ENCODE data around the gene CYP3A5. TPM values are rescaled to one million over a fixed set of nuclear protein-coding genes. Genes with fewer than 3 reads are reported as not detected.

CYP3A5 gene
- total RNA-seq, 1 donor from 2014 or later, result 0.69 TPM

DNA sequence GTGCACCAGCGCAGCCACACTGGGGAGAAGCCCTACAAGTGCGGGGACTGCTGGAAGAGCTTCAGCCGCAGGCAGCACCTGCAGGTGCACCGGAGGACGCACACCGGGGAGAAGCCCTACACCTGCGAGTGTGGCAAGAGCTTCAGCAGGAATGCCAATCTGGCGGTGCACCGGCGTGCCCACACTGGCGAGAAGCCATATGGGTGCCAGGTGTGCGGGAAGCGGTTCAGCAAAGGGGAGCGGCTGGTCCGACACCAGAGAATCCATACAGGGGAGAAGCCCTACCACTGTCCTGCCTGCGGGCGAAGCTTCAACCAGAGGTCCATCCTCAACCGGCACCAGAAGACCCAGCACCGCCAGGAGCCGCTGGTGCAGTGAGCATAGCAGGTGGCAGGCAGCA, 50.2 kb downstream of the CYP3A5 start:
- TF ChIP-seq, protein P1, sequence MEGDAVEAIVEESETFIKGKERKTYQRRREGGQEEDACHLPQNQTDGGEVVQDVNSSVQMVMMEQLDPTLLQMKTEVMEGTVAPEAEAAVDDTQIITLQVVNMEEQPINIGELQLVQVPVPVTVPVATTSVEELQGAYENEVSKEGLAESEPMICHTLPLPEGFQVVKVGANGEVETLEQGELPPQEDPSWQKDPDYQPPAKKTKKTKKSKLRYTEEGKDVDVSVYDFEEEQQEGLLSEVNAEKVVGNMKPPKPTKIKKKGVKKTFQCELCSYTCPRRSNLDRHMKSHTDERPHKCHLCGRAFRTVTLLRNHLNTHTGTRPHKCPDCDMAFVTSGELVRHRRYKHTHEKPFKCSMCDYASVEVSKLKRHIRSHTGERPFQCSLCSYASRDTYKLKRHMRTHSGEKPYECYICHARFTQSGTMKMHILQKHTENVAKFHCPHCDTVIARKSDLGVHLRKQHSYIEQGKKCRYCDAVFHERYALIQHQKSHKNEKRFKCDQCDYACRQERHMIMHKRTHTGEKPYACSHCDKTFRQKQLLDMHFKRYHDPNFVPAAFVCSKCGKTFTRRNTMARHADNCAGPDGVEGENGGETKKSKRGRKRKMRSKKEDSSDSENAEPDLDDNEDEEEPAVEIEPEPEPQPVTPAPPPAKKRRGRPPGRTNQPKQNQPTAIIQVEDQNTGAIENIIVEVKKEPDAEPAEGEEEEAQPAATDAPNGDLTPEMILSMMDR (IDR thresholded peaks at IDR 0.05; ENCODE audit: unreplicated experiment), result no peak

DNA sequence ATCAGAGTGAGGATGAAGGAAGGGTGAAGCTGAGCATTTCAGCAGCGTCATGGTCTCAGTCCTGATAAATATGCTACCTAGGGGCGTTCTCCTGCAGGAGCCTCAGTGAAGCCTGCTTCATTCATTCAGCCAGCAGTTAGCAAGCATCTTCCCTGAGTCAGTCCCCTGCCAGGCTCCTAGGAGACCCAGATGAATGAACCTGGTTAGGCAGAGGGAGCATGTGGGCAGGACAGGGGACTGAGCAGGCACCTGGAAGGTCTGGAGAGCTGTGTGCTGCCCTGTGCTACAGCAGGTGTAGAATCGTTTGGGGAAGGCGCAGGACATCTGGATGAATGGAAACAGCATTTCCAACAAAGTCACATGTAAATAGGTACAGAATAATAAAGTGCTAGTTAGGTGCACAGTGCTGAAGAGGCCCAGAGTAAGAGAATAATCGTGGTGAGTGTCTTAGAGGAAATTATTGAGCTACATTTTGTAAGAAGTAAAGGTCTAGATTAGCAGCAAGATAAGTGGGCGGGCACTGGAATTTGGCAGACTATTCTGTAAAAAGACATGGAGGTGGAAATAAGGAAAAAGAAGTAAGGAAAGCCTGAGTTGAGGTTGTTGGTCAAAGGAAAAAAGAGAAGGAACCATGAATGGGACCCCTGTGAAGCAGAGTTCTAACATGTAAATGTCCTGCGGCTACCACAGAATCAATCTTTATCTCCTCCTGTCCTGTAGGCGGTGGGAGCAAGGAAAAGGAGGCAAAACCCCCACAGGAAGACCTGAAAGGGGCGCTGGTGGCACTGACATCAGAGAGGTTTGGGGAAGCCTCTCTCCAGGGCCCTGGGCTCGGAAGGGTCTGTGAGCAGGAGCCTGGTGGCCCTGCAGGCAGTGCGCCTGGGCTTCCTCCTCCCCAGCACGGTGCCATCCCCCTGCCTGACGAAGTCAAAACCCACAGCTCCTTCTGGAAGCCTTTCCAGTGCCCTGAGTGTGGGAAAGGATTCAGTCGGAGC, 51.0 kb downstream of the CYP3A5 start:
- no peak for DNase-seq (ENCODE audit: low spot score)
- Mint-ChIP-seq H3K9me3 (ENCODE audit: unreplicated experiment) (no peaks in the 10 kb centered on the region), H3K36me3 (ENCODE audit: low read depth, unreplicated experiment) (peaks cover 59% of the 10 kb centered on the region), H3K27ac (ENCODE audit: unreplicated experiment) (no peak overlapping the region), H3K27me3 (ENCODE audit: unreplicated experiment) (peaks cover 12% of the 10 kb centered on the region), H3K4me1 (ENCODE audit: unreplicated experiment) (peaks cover 18% of the 10 kb centered on the region), H3K4me3 (ENCODE audit: unreplicated experiment) (peak overlapping the region; percentile 21)
- TF ChIP-seq, protein P1 (IDR thresholded peaks at IDR 0.05; ENCODE audit: unreplicated experiment), result no peak

More for the DNA sequence above, 50.2 kb downstream of the CYP3A5 start:
- Mint-ChIP-seq H3K4me3 (ENCODE audit: unreplicated experiment) (no peak overlapping the region), H3K4me1 (ENCODE audit: unreplicated experiment) (peaks cover 10% of the 10 kb centered on the region), H3K27ac (ENCODE audit: unreplicated experiment) (no peak overlapping the region), H3K36me3 (ENCODE audit: low read depth, unreplicated experiment) (peaks cover 50% of the 10 kb centered on the region), H3K9me3 (ENCODE audit: unreplicated experiment) (no peaks in the 10 kb centered on the region), H3K27me3 (ENCODE audit: unreplicated experiment) (peaks cover 9% of the 10 kb centered on the region)
- no peak for DNase-seq (ENCODE audit: low spot score)

DNA sequence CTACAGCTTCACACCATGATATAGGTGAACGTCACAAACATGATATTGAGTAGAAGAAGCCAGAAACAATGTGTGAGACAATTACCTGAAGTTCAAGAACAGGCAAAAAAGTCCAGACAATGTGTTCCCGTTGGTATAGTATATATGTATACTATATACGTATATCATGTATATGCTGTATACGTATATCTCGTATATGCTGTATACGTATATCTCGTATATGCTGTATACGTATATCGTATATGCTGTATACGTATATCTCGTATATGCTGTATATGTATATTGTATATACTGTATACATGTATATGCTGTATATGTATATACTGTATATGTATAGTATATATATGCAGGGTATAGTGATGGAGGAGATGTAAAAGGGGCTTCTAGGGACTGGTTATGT, 52.3 kb downstream of the CYP3A5 start:
- no peak overlapping the region for H3K4me3 Mint-ChIP-seq (ENCODE audit: unreplicated experiment)
- peaks cover 68% of the 10 kb centered on the region for H3K36me3 Mint-ChIP-seq (ENCODE audit: low read depth, unreplicated experiment)
- DNase-seq (ENCODE audit: low spot score), result no peak
- H3K4me1 Mint-ChIP-seq (ENCODE audit: unreplicated experiment), result peaks cover 27% of the 10 kb centered on the region
- TF ChIP-seq, protein P1 (IDR thresholded peaks at IDR 0.05; ENCODE audit: unreplicated experiment), result no peak
- peaks cover 14% of the 10 kb centered on the region for H3K27me3 Mint-ChIP-seq (ENCODE audit: unreplicated experiment)
- H3K9me3 Mint-ChIP-seq (ENCODE audit: unreplicated experiment), result no peaks in the 10 kb centered on the region
- no peak overlapping the region for H3K27ac Mint-ChIP-seq (ENCODE audit: unreplicated experiment)

DNA sequence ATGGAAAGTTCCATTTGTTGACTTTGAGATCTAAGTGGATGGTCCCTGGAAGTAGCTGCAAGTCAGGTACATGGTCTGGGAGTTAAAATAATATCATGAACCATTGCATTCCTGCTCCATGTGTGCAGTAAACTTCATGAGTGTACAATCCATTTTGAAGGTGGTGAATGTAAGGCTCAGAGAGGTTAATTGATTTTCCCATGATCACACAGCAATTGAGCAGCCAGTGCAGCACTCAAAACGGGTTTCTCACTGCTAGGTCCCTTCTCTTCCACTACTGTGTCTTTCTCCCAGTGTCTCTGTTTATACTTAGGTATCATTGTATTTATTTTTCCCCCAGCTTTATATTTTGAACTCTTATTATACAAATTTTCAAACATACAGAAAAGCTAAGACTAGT, 53.1 kb downstream of the CYP3A5 start:
- no peak for DNase-seq (ENCODE audit: low spot score)
- Mint-ChIP-seq H3K9me3 (ENCODE audit: unreplicated experiment) (no peaks in the 10 kb centered on the region), H3K4me1 (ENCODE audit: unreplicated experiment) (peaks cover 30% of the 10 kb centered on the region), H3K27ac (ENCODE audit: unreplicated experiment) (no peak overlapping the region), H3K27me3 (ENCODE audit: unreplicated experiment) (peaks cover 14% of the 10 kb centered on the region), H3K36me3 (ENCODE audit: low read depth, unreplicated experiment) (peaks cover 72% of the 10 kb centered on the region), H3K4me3 (ENCODE audit: unreplicated experiment) (no peak overlapping the region)
- TF ChIP-seq, protein P1 (IDR thresholded peaks at IDR 0.05; ENCODE audit: unreplicated experiment), result no peak

DNA sequence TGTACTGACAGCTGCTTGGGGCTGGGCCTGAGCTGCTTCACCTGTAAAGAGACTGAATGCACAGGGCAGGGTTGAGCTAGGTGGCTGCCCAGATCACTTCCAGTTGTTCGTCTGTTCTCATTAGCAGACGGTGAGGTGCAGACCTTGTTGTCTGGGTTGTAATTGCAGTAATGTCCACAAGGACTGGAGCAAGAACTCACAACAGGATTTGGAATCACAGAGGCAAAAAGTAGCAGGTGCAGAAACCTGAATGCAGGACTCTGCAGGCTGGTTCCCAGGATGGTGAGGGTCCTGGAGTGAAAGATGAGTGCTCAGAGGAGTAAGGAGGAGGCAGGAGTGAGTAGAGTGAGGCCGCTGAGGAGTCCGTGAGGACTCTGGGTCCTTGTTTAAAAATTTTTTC, 53.8 kb downstream of the CYP3A5 start:
- Mint-ChIP-seq H3K9me3 (ENCODE audit: unreplicated experiment) (no peaks in the 10 kb centered on the region), H3K4me3 (ENCODE audit: unreplicated experiment) (no peak overlapping the region), H3K36me3 (ENCODE audit: low read depth, unreplicated experiment) (peaks cover 78% of the 10 kb centered on the region), H3K27me3 (ENCODE audit: unreplicated experiment) (peaks cover 14% of the 10 kb centered on the region), H3K4me1 (ENCODE audit: unreplicated experiment) (peaks cover 37% of the 10 kb centered on the region), H3K27ac (ENCODE audit: unreplicated experiment) (no peak overlapping the region)
- no peak for DNase-seq (ENCODE audit: low spot score)
- TF ChIP-seq, protein P1 (IDR thresholded peaks at IDR 0.05; ENCODE audit: unreplicated experiment), result peak; percentile 23
